Stimulated activated memory B cell treated with anti-CD40 and anti-IgM and Interleukin-4, amounts not matched to agents 10 μg/mL and 1 μg/mL and 100 μg/mL, for 72 hours (primary cell): ENCODE data around the gene LRP3.
A peak's percentile ranks its signal among the peaks of the same experiment; 100 is the strongest.
"Not testable (repeated sequence)": the region's sequence is repeated elsewhere in the genome, so short reads cannot be mapped to it uniquely, and the experiment has no call there.

ENCODE experiments used
- ATAC-seq: fragments of 150-1000 bp; cut with Tn5 transposase; 2 replicates; pipeline ENCODE4 v1.10.0; 2021
- H3K27ac Mint-ChIP-seq: one replicate; pipeline ENCODE4 v1.8.0; 2022; ENCODE audit warnings: mild to moderate bottlenecking, mixed read lengths
- H3K27me3 Mint-ChIP-seq: one replicate; pipeline ENCODE4 v1.8.0; 2022; ENCODE audit warnings: mixed read lengths
- H3K36me3 Mint-ChIP-seq: one replicate; pipeline ENCODE4 v1.8.0; 2022; ENCODE audit warnings: mixed read lengths
- H3K4me1 Mint-ChIP-seq: one replicate; pipeline ENCODE4 v1.8.0; 2022; ENCODE audit warnings: mixed read lengths
- H3K4me3 Mint-ChIP-seq: one replicate; pipeline ENCODE4 v1.8.0; 2022; ENCODE audit warnings: mild to moderate bottlenecking, moderate library complexity, mixed read lengths
- H3K9me3 Mint-ChIP-seq: one replicate; pipeline ENCODE4 v1.8.0; 2022; ENCODE audit warnings: mixed read lengths

Gene LRP3

GRCh38 chr19:33168528-33168927 is 25.6 kb upstream of the LRP3 start:
- H3K27ac Mint-ChIP-seq, result no peak overlapping the region
- no peak overlapping the region for H3K4me3 Mint-ChIP-seq
- peaks cover 16% of the 10 kb centered on the region for H3K4me1 Mint-ChIP-seq
- peaks cover 36% of the 10 kb centered on the region for H3K36me3 Mint-ChIP-seq
- no peak for ATAC-seq
- no peaks in the 10 kb centered on the region for H3K27me3 Mint-ChIP-seq
- peaks cover 13% of the 10 kb centered on the region for H3K9me3 Mint-ChIP-seq

GRCh38 chr19:33171222-33171795 is 22.8 kb upstream of the LRP3 start:
- H3K36me3 Mint-ChIP-seq, result peaks cover 31% of the 10 kb centered on the region
- H3K9me3 Mint-ChIP-seq, result peaks cover 13% of the 10 kb centered on the region
- no peak overlapping the region for H3K4me3 Mint-ChIP-seq
- no peak overlapping the region for H3K27ac Mint-ChIP-seq
- no peak for ATAC-seq
- H3K4me1 Mint-ChIP-seq, result peaks cover 31% of the 10 kb centered on the region
- H3K27me3 Mint-ChIP-seq, result no peaks in the 10 kb centered on the region

- Mint-ChIP-seq H3K4me1 (peaks cover 37% of the 10 kb centered on the region), H3K4me3 (no peak overlapping the region)
These were observed 22.2 kb upstream of the LRP3 start for GRCh38 chr19:33171916-33172359.

GRCh38 chr19:33174186-33174585 is 19.9 kb upstream of the LRP3 start:
- Mint-ChIP-seq H3K9me3 (peaks cover 1% of the 10 kb centered on the region), H3K27me3 (no peaks in the 10 kb centered on the region), H3K36me3 (peaks cover 12% of the 10 kb centered on the region), H3K4me1 (peaks cover 51% of the 10 kb centered on the region), H3K4me3 (no peak overlapping the region), H3K27ac (no peak overlapping the region)
- no peak for ATAC-seq

More at GRCh38 chr19:33171916-33172359, 22.2 kb upstream of the LRP3 start:
- Mint-ChIP-seq H3K9me3 (peaks cover 13% of the 10 kb centered on the region), H3K36me3 (peaks cover 31% of the 10 kb centered on the region), H3K27ac (no peak overlapping the region), H3K27me3 (no peaks in the 10 kb centered on the region)
- ATAC-seq, result no peak

GRCh38 chr19:33175156-33175782 is 18.9 kb upstream of the LRP3 start:
- Mint-ChIP-seq H3K27ac (peak overlapping the region; percentile 98), H3K9me3 (no peaks in the 10 kb centered on the region)

GRCh38 chr19:33175886-33176669 is 18.1 kb upstream of the LRP3 start:
- ATAC-seq, result no peak
- Mint-ChIP-seq H3K4me3 (peak overlapping the region; percentile 90), H3K4me1 (peaks cover 51% of the 10 kb centered on the region)

More at GRCh38 chr19:33175156-33175782, 18.9 kb upstream of the LRP3 start:
- Mint-ChIP-seq H3K4me1 (peaks cover 51% of the 10 kb centered on the region), H3K27me3 (no peaks in the 10 kb centered on the region), H3K36me3 (peaks cover 9% of the 10 kb centered on the region), H3K4me3 (peak overlapping the region; percentile 90)
- no peak for ATAC-seq

GRCh38 chr19:33176670-33177416 is 17.3 kb upstream of the LRP3 start:
- Mint-ChIP-seq H3K4me3 (peak overlapping the region; percentile 90), H3K9me3 (no peaks in the 10 kb centered on the region), H3K4me1 (peaks cover 51% of the 10 kb centered on the region), H3K27me3 (no peaks in the 10 kb centered on the region), H3K36me3 (peaks cover 9% of the 10 kb centered on the region), H3K27ac (peak overlapping the region; percentile 98)
- ATAC-seq, result peak; percentile 93

More at GRCh38 chr19:33175886-33176669, 18.1 kb upstream of the LRP3 start:
- Mint-ChIP-seq H3K9me3 (no peaks in the 10 kb centered on the region), H3K27me3 (no peaks in the 10 kb centered on the region), H3K27ac (peak overlapping the region; percentile 98), H3K36me3 (peaks cover 9% of the 10 kb centered on the region)

- Mint-ChIP-seq H3K36me3 (peaks cover 3% of the 10 kb centered on the region), H3K9me3 (no peaks in the 10 kb centered on the region), H3K4me1 (peaks cover 45% of the 10 kb centered on the region), H3K4me3 (peak overlapping the region; percentile 90), H3K27me3 (no peaks in the 10 kb centered on the region), H3K27ac (peak overlapping the region; percentile 98)
- no peak for ATAC-seq
These were observed 16.6 kb upstream of the LRP3 start for GRCh38 chr19:33177417-33177979.

- Mint-ChIP-seq H3K27me3 (peaks cover 25% of the 10 kb centered on the region), H3K9me3 (no peaks in the 10 kb centered on the region), H3K27ac (no peak overlapping the region), H3K36me3 (no peaks in the 10 kb centered on the region), H3K4me3 (no peak overlapping the region), H3K4me1 (no peaks in the 10 kb centered on the region)
- no peak for ATAC-seq
These were observed 7.5 kb upstream of the LRP3 start for GRCh38 chr19:33186431-33187182.

GRCh38 chr19:33187183-33187540 is 7.0 kb upstream of the LRP3 start:
- H3K27ac Mint-ChIP-seq, result no peak overlapping the region

GRCh38 chr19:33189453-33189852 is 4.7 kb upstream of the LRP3 start:
- no peak for ATAC-seq

More at GRCh38 chr19:33187183-33187540, 7.0 kb upstream of the LRP3 start:
- no peak for ATAC-seq
- no peaks in the 10 kb centered on the region for H3K4me1 Mint-ChIP-seq
- no peak overlapping the region for H3K4me3 Mint-ChIP-seq
- peaks cover 30% of the 10 kb centered on the region for H3K27me3 Mint-ChIP-seq
- no peaks in the 10 kb centered on the region for H3K36me3 Mint-ChIP-seq
- no peaks in the 10 kb centered on the region for H3K9me3 Mint-ChIP-seq

GRCh38 chr19:33191092-33191491 is 3.0 kb upstream of the LRP3 start:
- not testable (repeated sequence) for ATAC-seq, H3K9me3 Mint-ChIP-seq, H3K4me3 Mint-ChIP-seq, H3K36me3 Mint-ChIP-seq, H3K4me1 Mint-ChIP-seq, H3K27ac Mint-ChIP-seq
- peaks cover 59% of the 10 kb centered on the region for H3K27me3 Mint-ChIP-seq

More at GRCh38 chr19:33189453-33189852, 4.7 kb upstream of the LRP3 start:
- H3K9me3 Mint-ChIP-seq, result no peaks in the 10 kb centered on the region
- no peaks in the 10 kb centered on the region for H3K36me3 Mint-ChIP-seq
- H3K4me3 Mint-ChIP-seq, result no peak overlapping the region
- no peaks in the 10 kb centered on the region for H3K4me1 Mint-ChIP-seq
- no peak overlapping the region for H3K27ac Mint-ChIP-seq
- H3K27me3 Mint-ChIP-seq, result peaks cover 48% of the 10 kb centered on the region

- no peak for ATAC-seq
- H3K9me3 Mint-ChIP-seq, result no peaks in the 10 kb centered on the region
- H3K36me3 Mint-ChIP-seq, result no peaks in the 10 kb centered on the region
- H3K27ac Mint-ChIP-seq, result no peak overlapping the region
- H3K4me3 Mint-ChIP-seq, result no peak overlapping the region
- H3K4me1 Mint-ChIP-seq, result no peaks in the 10 kb centered on the region
- H3K27me3 Mint-ChIP-seq, result peaks cover 63% of the 10 kb centered on the region
These were observed 2.6 kb upstream of the LRP3 start for GRCh38 chr19:33191501-33191900.

- H3K27ac Mint-ChIP-seq, result no peak overlapping the region
- peaks cover 1% of the 10 kb centered on the region for H3K4me1 Mint-ChIP-seq
- H3K9me3 Mint-ChIP-seq, result no peaks in the 10 kb centered on the region
- H3K36me3 Mint-ChIP-seq, result no peaks in the 10 kb centered on the region
- H3K4me3 Mint-ChIP-seq, result no peak overlapping the region
- peaks cover 68% of the 10 kb centered on the region for H3K27me3 Mint-ChIP-seq
- ATAC-seq, result no peak
These were observed 2.1 kb upstream of the LRP3 start for GRCh38 chr19:33192010-33192409.
